ENCODE data around the gene CDC42EP3.

DNA sequence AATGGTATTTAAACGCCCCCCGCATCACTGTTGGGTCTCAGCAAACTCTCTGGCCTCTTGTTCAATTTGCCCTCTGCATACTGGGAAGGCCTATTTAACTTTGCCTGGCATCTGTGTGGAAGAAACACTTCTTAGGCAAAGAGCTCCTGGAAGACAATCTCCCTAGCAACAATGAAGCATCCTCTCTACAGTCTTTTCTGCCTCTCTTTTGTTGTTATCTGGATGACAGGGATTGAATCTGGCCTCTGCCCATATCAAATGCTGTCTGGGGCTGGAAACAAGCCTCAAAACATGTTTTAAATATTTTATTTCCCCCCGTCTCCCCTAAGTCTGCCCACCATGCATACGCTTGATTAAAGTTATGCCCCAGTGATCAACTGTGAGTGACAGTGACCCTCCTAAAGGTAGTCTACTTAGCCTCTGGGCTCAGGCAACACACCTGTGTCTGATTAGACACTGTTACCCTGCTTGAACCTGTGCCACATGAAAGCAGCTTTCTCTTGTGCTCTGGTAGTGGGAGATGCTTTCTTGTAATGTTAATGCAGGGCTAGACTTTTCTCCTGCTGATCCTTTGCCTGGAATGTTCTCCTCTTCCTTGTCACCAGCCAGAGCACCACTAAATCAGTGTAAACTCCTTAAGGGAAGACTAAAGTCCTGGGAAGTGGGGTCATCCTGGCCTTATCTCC lies 34.9 kb downstream of the CDC42EP3 start:
- TF ChIP-seq, protein P1, sequence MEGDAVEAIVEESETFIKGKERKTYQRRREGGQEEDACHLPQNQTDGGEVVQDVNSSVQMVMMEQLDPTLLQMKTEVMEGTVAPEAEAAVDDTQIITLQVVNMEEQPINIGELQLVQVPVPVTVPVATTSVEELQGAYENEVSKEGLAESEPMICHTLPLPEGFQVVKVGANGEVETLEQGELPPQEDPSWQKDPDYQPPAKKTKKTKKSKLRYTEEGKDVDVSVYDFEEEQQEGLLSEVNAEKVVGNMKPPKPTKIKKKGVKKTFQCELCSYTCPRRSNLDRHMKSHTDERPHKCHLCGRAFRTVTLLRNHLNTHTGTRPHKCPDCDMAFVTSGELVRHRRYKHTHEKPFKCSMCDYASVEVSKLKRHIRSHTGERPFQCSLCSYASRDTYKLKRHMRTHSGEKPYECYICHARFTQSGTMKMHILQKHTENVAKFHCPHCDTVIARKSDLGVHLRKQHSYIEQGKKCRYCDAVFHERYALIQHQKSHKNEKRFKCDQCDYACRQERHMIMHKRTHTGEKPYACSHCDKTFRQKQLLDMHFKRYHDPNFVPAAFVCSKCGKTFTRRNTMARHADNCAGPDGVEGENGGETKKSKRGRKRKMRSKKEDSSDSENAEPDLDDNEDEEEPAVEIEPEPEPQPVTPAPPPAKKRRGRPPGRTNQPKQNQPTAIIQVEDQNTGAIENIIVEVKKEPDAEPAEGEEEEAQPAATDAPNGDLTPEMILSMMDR (IDR thresholded peaks at IDR 0.05): no peak
- no peak for TF ChIP-seq POLR2A (IDR thresholded peaks at IDR 0.05)

All from adrenal gland (tissue), 5 donors.